ENCODE data around the gene MAP3K15.

- no peak for TF ChIP-seq CTCF (IDR thresholded peaks at IDR 0.05)
- no peak for TF ChIP-seq ZFX (IDR thresholded peaks at IDR 0.05; ENCODE audit: borderline replicate concordance)
These were observed 160.7 kb downstream of the MAP3K15 start for GRCh38 chrX:19354625-19355024.
